WTC11 (cell line): Measurements from ENCODE around the gene STX5.

ENCODE experiments used
- NFYB ChIP-seq: sonication (generic); formaldehyde crosslinking; conservative IDR thresholded peaks from 2 replicates; pipeline ENCODE4 v1.8.0; 2022; ENCODE audit warnings: low read depth, missing genetic modification reagents
- SMAD4 ChIP-seq: sonication (generic); formaldehyde crosslinking; IDR thresholded peaks from 2 replicates; pipeline ENCODE4 v1.8.0; 2022; ENCODE audit warnings: mild to moderate bottlenecking, missing genetic modification reagents
- TF ChIP-seq, protein P1 (sequence below): fragments of 200-600 bp; IDR thresholded peaks from 2 replicates; pipeline ENCODE4 v1.8.0; 2022; ENCODE audit warnings: antibody characterized with exemption
- TF ChIP-seq, protein P2 (sequence below): sonication (generic); formaldehyde crosslinking; IDR thresholded peaks from 2 replicates; pipeline ENCODE4 v1.8.1; 2022; ENCODE audit warnings: low read depth, mild to moderate bottlenecking, moderate library complexity, missing genetic modification reagents, borderline replicate concordance
- TF ChIP-seq, protein P3 (sequence below): sonication (generic); formaldehyde crosslinking; IDR thresholded peaks from 2 replicates; pipeline ENCODE4 v1.8.0; 2022; ENCODE audit warnings: mild to moderate bottlenecking, missing genetic modification reagents
- TF ChIP-seq, protein P4 (sequence below): sonication (generic); formaldehyde crosslinking; IDR thresholded peaks from 2 replicates; pipeline ENCODE4 v1.8.0; 2023; ENCODE audit warnings: missing genetic modification reagents
- TF ChIP-seq, protein P5 (sequence below): sonication (generic); formaldehyde crosslinking; IDR thresholded peaks from 2 replicates; pipeline ENCODE4 v1.8.1; 2023; ENCODE audit warnings: mild to moderate bottlenecking, missing genetic modification reagents
- TF ChIP-seq, protein P6 (sequence below): fragments of 250-450 bp; sonication (Bioruptor Pico); IDR thresholded peaks from 2 replicates; pipeline ENCODE4 v2.1.2; 2022; ENCODE audit warnings: mild to moderate bottlenecking, moderate library complexity

DNA sequence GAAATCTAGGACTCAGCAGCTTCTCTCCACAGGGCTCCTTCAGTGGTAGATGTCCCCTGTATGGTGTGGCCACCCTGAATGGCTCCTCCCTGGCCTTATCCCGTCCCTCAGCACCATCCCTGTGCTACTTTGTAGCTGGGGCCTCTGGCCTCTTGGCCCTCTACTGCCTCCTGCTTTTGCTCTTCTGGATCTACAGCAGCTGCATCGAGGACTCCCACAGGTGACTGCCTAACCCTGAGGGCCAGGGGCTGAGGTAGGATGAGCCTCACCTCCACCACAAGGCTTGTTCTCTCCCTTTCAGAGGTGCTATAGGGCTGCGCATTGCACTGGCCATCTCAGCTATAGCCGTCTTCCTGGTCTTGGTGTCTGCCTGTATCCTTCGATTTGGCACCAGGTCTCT is 42.9 kb downstream of the STX5 start:
- TF ChIP-seq, protein P1, sequence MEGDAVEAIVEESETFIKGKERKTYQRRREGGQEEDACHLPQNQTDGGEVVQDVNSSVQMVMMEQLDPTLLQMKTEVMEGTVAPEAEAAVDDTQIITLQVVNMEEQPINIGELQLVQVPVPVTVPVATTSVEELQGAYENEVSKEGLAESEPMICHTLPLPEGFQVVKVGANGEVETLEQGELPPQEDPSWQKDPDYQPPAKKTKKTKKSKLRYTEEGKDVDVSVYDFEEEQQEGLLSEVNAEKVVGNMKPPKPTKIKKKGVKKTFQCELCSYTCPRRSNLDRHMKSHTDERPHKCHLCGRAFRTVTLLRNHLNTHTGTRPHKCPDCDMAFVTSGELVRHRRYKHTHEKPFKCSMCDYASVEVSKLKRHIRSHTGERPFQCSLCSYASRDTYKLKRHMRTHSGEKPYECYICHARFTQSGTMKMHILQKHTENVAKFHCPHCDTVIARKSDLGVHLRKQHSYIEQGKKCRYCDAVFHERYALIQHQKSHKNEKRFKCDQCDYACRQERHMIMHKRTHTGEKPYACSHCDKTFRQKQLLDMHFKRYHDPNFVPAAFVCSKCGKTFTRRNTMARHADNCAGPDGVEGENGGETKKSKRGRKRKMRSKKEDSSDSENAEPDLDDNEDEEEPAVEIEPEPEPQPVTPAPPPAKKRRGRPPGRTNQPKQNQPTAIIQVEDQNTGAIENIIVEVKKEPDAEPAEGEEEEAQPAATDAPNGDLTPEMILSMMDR: no peak
- TF ChIP-seq, protein P2, sequence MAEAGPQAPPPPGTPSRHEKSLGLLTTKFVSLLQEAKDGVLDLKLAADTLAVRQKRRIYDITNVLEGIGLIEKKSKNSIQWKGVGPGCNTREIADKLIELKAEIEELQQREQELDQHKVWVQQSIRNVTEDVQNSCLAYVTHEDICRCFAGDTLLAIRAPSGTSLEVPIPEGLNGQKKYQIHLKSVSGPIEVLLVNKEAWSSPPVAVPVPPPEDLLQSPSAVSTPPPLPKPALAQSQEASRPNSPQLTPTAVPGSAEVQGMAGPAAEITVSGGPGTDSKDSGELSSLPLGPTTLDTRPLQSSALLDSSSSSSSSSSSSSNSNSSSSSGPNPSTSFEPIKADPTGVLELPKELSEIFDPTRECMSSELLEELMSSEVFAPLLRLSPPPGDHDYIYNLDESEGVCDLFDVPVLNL: no peak
- TF ChIP-seq, protein P3, sequence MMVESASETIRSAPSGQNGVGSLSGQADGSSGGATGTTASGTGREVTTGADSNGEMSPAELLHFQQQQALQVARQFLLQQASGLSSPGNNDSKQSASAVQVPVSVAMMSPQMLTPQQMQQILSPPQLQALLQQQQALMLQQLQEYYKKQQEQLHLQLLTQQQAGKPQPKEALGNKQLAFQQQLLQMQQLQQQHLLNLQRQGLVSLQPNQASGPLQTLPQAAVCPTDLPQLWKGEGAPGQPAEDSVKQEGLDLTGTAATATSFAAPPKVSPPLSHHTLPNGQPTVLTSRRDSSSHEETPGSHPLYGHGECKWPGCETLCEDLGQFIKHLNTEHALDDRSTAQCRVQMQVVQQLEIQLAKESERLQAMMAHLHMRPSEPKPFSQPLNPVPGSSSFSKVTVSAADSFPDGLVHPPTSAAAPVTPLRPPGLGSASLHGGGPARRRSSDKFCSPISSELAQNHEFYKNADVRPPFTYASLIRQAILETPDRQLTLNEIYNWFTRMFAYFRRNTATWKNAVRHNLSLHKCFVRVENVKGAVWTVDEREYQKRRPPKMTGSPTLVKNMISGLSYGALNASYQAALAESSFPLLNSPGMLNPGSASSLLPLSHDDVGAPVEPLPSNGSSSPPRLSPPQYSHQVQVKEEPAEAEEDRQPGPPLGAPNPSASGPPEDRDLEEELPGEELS (CRISPR knock-in tag): no peak
- TF ChIP-seq, protein P4, sequence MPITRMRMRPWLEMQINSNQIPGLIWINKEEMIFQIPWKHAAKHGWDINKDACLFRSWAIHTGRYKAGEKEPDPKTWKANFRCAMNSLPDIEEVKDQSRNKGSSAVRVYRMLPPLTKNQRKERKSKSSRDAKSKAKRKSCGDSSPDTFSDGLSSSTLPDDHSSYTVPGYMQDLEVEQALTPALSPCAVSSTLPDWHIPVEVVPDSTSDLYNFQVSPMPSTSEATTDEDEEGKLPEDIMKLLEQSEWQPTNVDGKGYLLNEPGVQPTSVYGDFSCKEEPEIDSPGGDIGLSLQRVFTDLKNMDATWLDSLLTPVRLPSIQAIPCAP (CRISPR knock-in tag): no peak
- TF ChIP-seq NFYB (CRISPR knock-in tag): no peak
- TF ChIP-seq, protein P5, sequence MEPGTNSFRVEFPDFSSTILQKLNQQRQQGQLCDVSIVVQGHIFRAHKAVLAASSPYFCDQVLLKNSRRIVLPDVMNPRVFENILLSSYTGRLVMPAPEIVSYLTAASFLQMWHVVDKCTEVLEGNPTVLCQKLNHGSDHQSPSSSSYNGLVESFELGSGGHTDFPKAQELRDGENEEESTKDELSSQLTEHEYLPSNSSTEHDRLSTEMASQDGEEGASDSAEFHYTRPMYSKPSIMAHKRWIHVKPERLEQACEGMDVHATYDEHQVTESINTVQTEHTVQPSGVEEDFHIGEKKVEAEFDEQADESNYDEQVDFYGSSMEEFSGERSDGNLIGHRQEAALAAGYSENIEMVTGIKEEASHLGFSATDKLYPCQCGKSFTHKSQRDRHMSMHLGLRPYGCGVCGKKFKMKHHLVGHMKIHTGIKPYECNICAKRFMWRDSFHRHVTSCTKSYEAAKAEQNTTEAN (CRISPR knock-in tag): no peak
- TF ChIP-seq SMAD4 (CRISPR knock-in tag): no peak
- TF ChIP-seq, protein P6, sequence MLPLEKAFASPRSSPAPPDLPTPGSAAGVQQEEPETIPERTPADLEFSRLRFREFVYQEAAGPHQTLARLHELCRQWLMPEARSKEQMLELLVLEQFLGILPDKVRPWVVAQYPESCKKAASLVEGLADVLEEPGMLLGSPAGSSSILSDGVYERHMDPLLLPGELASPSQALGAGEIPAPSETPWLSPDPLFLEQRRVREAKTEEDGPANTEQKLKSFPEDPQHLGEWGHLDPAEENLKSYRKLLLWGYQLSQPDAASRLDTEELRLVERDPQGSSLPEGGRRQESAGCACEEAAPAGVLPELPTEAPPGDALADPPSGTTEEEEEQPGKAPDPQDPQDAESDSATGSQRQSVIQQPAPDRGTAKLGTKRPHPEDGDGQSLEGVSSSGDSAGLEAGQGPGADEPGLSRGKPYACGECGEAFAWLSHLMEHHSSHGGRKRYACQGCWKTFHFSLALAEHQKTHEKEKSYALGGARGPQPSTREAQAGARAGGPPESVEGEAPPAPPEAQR (CRISPR knock-in tag): no peak
